B cell (primary cell): Measurements from ENCODE around the gene IL1RAPL1. TPM values are rescaled to one million over a fixed set of nuclear protein-coding genes. Genes with fewer than 3 reads are reported as not detected.

ENCODE experiments used
- ATAC-seq: fragments of 200-7000 bp; cut with Tn5 transposase; one replicate; pipeline ENCODE4 v1.10.0; 2021; ENCODE audit warnings: low read depth, mild to moderate bottlenecking, moderate number of reproducible peaks, moderate library complexity
- CTCF ChIA-PET: fragments of 350-600 bp; sonication (Branson Sonifier 250); formaldehyde crosslinking; loops from one replicate; lab custom pipeline; 2021; ENCODE audit warnings: antibody characterized with exemption, inconsistent platforms; lab: Charles Lee
- POLR2A ChIA-PET: fragments of 350-600 bp; sonication (Branson Sonifier 250); formaldehyde crosslinking; loops from one replicate; lab custom pipeline; 2021; ENCODE audit warnings: antibody characterized with exemption; lab: Charles Lee
- DNase-seq: peaks from one replicate; pipeline ENCODE4 v3.0.0; 2013
- H2AFZ ChIP-seq: 2 replicates; pipeline ENCODE4 v1.6.1; 2012; ENCODE audit warnings: mild to moderate bottlenecking, low read depth, low read length; ENCODE audit not compliant: insufficient read depth, poor library complexity, severe bottlenecking
- H3K27ac ChIP-seq, 2 donors: 1 replicate in 1 of 2; 2 replicates in 1 of 2; pipeline ENCODE4 v1.5.1; 2012 to 2013; ENCODE audit warnings: low read length in 2 of 2, mild to moderate bottlenecking in 2 of 2, moderate library complexity in 1 of 2
- H3K27me3 ChIP-seq, 4 experiments: fragments of 200-600 bp in 1 of 4; sonication (generic) in 1 of 4; replicated peaks in 1 of 4; 1 replicate in 2 of 4; 2 replicates in 2 of 4; pipeline versions ENCODE4 v1.6.1 to v1.7.0; 2013 to 2016; ENCODE audit warnings: low read length in 3 of 4, mild to moderate bottlenecking in 2 of 4, mixed read lengths in 1 of 4, moderate library complexity in 1 of 4; ENCODE audit not compliant: insufficient read depth in 4 of 4, control insufficient read depth in 3 of 4; ENCODE audit errors: control extremely low read depth in 1 of 4
- H3K36me3 ChIP-seq, 2 experiments: replicated peaks in 1 of 2; 1 replicate in 1 of 2; 2 replicates in 1 of 2; pipeline versions ENCODE4 v1.6.1 to v1.7.1; 2013; ENCODE audit warnings: low read length in 1 of 2; ENCODE audit not compliant: insufficient read depth in 2 of 2, control insufficient read depth in 1 of 2; ENCODE audit errors: control extremely low read depth in 1 of 2, extremely low read depth in 1 of 2
- H3K4me1 ChIP-seq, 2 donors: fragments of 200-600 bp in 1 of 2; sonication (generic) in 1 of 2; 1 replicate in 1 of 2; 2 replicates in 1 of 2; pipeline versions ENCODE4 v1.5.1 to v1.6.1; 2013 to 2017; ENCODE audit warnings: low read length in 2 of 2; ENCODE audit not compliant: control insufficient read depth in 2 of 2, insufficient read depth in 2 of 2
- H3K4me2 ChIP-seq: replicated peaks from 2 replicates; pipeline ENCODE3; 2012; ENCODE audit warnings: mild to moderate bottlenecking, low read depth, low read length; ENCODE audit not compliant: poor library complexity, severe bottlenecking
- H3K4me3 ChIP-seq, 5 experiments: fragments of 200-600 bp in 1 of 5; sonication (generic) in 1 of 5; 1 replicate in 3 of 5; 2 replicates in 2 of 5; pipeline versions ENCODE4 v1.5.1 to v1.7.0; 2011 to 2016; ENCODE audit warnings: low read length in 4 of 5, mild to moderate bottlenecking in 4 of 5, low read depth in 2 of 5, control low read depth in 1 of 5, moderate library complexity in 1 of 5; ENCODE audit not compliant: insufficient read depth in 1 of 5; ENCODE audit errors: control extremely low read depth in 1 of 5, extremely low read depth in 1 of 5
- H3K79me2 ChIP-seq: fragments of 200-600 bp; sonication (generic); one replicate; pipeline ENCODE4 v1.6.0; 2016; ENCODE audit warnings: low read length; ENCODE audit not compliant: control insufficient read depth, insufficient read depth
- H3K9ac ChIP-seq: fragments of 200-600 bp; sonication (generic); 2 replicates; pipeline ENCODE4 v1.6.1; 2017; ENCODE audit warnings: mild to moderate bottlenecking, low read length, moderate library complexity
- H3K9me3 ChIP-seq, 3 donors: one replicate each; pipeline versions ENCODE4 v1.6.1 to v1.7.1; 2013; ENCODE audit warnings: low read length in 2 of 3; ENCODE audit not compliant: control insufficient read depth in 2 of 3, insufficient read depth in 1 of 3; ENCODE audit errors: control extremely low read depth in 1 of 3
- H4K20me1 ChIP-seq: 2 replicates; pipeline ENCODE4 v1.6.0; 2012; ENCODE audit warnings: mild to moderate bottlenecking, low read length; ENCODE audit not compliant: insufficient read depth, control insufficient read depth, poor library complexity, severe bottlenecking
- H3K27ac Mint-ChIP-seq: one replicate; pipeline ENCODE4 v1.8.0; 2021; ENCODE audit warnings: mixed read lengths
- H3K27me3 Mint-ChIP-seq: one replicate; pipeline ENCODE4 v1.8.0; 2021; ENCODE audit warnings: mixed read lengths
- H3K4me1 Mint-ChIP-seq: one replicate; pipeline ENCODE4 v1.8.0; 2021; ENCODE audit warnings: mixed read lengths
- H3K4me3 Mint-ChIP-seq: one replicate; pipeline ENCODE4 v1.8.0; 2021; ENCODE audit warnings: mixed read lengths
- H3K9me3 Mint-ChIP-seq: one replicate; pipeline ENCODE4 v1.8.0; 2022; ENCODE audit warnings: mixed read lengths; ENCODE audit not compliant: insufficient read depth
- EZH2 ChIP-seq: IDR thresholded peaks from 2 replicates; pipeline ENCODE4 v1.6.1; 2012; ENCODE audit warnings: borderline replicate concordance, low read depth, mild to moderate bottlenecking, moderate library complexity, low read length; ENCODE audit not compliant: insufficient read depth, poor library complexity, severe bottlenecking
- WGBS: methylation state at CpG from one replicate; pipeline ENCODE4 v1.1.5; 2013; ENCODE audit warnings: missing lambda C conversion rate; ENCODE audit not compliant: insufficient coverage; 5-methylcytosine and 5-hydroxymethylcytosine counted together
- intact Hi-C: fragments of 100-400 bp; cut with micrococcal nuclease; formaldehyde crosslinking; loops from one replicate; pipeline ENCODE4 v1.10.0; 2022
- polyA plus RNA-seq: library from polyadenylated mRNA; depleted of rRNA; stranded (reverse); fragments of >200 nt; gene quantifications from 2 replicates; pipeline ENCODE4 v1.2.3, GENCODE V29; 2012
- total RNA-seq, 2 donors: library from RNA; stranded (reverse); fragments of 120-200 nt in 1 of 2; gene quantifications; 1 replicate in 1 of 2; 2 replicates in 1 of 2; pipeline versions ENCODE4 v1.2.3 to v1.2.4, GENCODE V29; 2013 to 2022
- TF ChIP-seq, protein P1 (sequence below): fragments of 200-600 bp; IDR thresholded peaks from one replicate; pipeline ENCODE4 v1.8.0; 2022; ENCODE audit warnings: antibody characterized with exemption, mild to moderate bottlenecking

The IL1RAPL1 gene
- total and polyA plus RNA-seq, 2 donors (not counting 1 experiment from before 2014, with no cell fraction given), result not detected

DNA sequence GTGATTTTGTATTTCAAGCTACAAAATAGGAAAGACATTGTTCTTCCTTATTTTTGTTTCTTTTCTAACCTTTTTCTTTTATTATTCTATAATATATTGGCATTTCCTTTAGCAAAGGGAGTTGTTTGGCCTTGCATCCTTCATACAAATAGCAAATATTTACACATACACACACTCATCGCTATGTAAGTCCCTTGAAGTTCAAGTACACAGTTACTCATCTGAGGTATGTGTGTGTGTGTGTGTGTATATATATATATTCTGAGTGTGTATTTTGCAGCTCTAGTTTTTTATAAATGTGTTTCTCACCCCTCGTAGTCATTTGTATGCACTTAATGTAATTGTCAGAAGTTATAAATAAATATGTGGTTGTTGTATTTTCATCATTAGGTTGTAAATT is 903.4 kb downstream of the IL1RAPL1 start:
- ATAC-seq (no peak), DNase-seq (no peak)
- H3K4me2 ChIP-seq, result no peak overlapping the region
- no peaks in the 10 kb centered on the region for H3K27me3 ChIP-seq
- H3K9me3 Mint-ChIP-seq, result no peaks in the 10 kb centered on the region
- no peaks in the 10 kb centered on the region for H4K20me1 ChIP-seq
- H3K4me3 ChIP-seq, result no peak overlapping the region
- H3K36me3 ChIP-seq, result no peaks in the 10 kb centered on the region
- intact Hi-C loops, result no loop called here
- no peaks in the 10 kb centered on the region for H3K27me3 Mint-ChIP-seq
- H3K27ac Mint-ChIP-seq, result no peak overlapping the region
- H3K27ac ChIP-seq, result no peak overlapping the region
- CTCF ChIA-PET, result no interaction called here
- H3K9ac ChIP-seq, result no peak overlapping the region
- no peaks in the 10 kb centered on the region for H3K4me1 ChIP-seq
- no peaks in the 10 kb centered on the region for H3K9me3 ChIP-seq
- H3K4me1 Mint-ChIP-seq, result peaks cover 2% of the 10 kb centered on the region
- H2AFZ ChIP-seq, result no peak overlapping the region
- TF ChIP-seq EZH2, result no peak
- TF ChIP-seq, protein P1, sequence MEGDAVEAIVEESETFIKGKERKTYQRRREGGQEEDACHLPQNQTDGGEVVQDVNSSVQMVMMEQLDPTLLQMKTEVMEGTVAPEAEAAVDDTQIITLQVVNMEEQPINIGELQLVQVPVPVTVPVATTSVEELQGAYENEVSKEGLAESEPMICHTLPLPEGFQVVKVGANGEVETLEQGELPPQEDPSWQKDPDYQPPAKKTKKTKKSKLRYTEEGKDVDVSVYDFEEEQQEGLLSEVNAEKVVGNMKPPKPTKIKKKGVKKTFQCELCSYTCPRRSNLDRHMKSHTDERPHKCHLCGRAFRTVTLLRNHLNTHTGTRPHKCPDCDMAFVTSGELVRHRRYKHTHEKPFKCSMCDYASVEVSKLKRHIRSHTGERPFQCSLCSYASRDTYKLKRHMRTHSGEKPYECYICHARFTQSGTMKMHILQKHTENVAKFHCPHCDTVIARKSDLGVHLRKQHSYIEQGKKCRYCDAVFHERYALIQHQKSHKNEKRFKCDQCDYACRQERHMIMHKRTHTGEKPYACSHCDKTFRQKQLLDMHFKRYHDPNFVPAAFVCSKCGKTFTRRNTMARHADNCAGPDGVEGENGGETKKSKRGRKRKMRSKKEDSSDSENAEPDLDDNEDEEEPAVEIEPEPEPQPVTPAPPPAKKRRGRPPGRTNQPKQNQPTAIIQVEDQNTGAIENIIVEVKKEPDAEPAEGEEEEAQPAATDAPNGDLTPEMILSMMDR, result no peak
- H3K4me3 Mint-ChIP-seq, result no peak overlapping the region
- WGBS, result no CpG with 5 or more reads among the region's 2 CpGs
- no peaks in the 10 kb centered on the region for H3K79me2 ChIP-seq
- POLR2A ChIA-PET, result no interaction called here

DNA sequence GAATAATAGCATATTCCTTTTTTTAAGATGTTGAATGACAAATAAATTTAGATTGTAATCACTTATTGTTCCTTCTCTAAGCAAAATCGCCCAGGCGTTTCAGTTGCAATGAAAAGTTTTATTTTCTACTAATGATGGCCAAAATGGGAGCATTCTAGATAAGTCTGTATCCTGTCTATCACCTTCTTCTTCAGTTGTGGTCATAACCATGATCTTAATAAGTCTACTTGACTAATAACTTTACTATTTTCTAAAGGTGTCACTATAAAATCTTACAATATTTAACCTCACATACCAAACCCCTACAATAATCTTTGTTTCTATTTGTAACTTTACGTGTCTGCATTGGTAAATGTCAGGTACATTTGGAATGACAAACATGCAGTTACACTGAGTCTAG is 904.4 kb downstream of the IL1RAPL1 start:
- Histone ChIP-seq H3K4me3 (no peak overlapping the region), H3K27me3 (no peaks in the 10 kb centered on the region), H3K79me2 (no peaks in the 10 kb centered on the region), H3K27ac (no peak overlapping the region), H4K20me1 (no peaks in the 10 kb centered on the region), H2AFZ (no peak overlapping the region), H3K9ac (no peak overlapping the region), H3K4me1 (no peaks in the 10 kb centered on the region), H3K36me3 (no peaks in the 10 kb centered on the region), H3K9me3 (no peaks in the 10 kb centered on the region), H3K4me2 (no peak overlapping the region)
- CTCF ChIA-PET, result no interaction called here
- Mint-ChIP-seq H3K4me3 (no peak overlapping the region), H3K4me1 (peaks cover 2% of the 10 kb centered on the region), H3K9me3 (no peaks in the 10 kb centered on the region), H3K27me3 (no peaks in the 10 kb centered on the region), H3K27ac (no peak overlapping the region)
- DNase-seq (no peak), ATAC-seq (no peak)
- TF ChIP-seq, protein P1, result no peak
- no peak for TF ChIP-seq EZH2
- no CpG with 5 or more reads among the region's 3 CpGs for WGBS
- POLR2A ChIA-PET, result no interaction called here
- intact Hi-C loops, result no loop called here
